G401.6 (cell line): ENCODE results near the gene SPRR2E.
"Not testable (repeated sequence)": the region's sequence is repeated elsewhere in the genome, so short reads cannot be mapped to it uniquely, and the experiment has no call there.

ENCODE experiments used
- FAIRE-seq: peaks from 2 replicates; lab custom pipeline; 2012; peaks lifted over from hg19 to GRCh38; lab: Jason Lieb, UNC

The SPRR2E gene

GRCh38 chr1:153058826-153059784, 35.2 kb downstream of the SPRR2E start:
- FAIRE-seq: no peak

DNA sequence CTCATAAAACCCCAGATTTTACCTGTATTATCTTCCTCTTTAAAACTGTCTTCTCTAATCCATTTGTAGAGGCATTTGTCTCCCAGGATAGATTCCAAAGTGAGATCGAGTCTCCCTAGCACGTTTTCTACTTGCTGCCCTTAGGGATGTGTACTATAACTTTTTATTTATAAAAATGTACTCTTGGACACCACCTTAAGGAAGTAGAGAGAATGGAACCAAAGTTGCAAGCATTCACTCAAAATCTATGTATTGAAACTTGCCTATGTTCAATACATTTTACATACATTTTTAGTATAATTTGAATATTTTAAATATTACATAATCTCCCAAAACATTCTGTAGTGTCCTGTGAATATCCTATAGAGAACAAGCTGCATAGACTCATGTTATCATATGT, 36.2 kb downstream of the SPRR2E start:
- no peak for FAIRE-seq

DNA sequence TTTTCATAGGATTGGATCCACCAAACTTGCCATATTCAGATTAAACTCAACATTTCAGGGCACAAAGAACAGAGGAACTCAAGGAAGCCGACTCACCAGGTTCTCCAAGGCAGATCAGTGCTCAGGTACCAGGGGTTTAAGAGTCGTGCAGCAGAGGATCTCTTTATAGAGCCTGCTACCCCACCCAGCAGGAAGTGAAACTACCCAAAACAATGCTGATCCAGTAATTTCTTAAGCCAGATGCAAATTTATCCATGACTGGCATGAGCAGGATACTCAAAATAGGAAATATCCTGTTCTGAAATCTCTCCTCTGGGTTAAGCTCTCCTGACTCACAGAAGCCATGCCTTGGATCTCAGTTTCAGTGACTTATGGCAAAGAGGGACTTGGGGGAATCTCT, 37.0 kb downstream of the SPRR2E start, which contains the start of gene SPRR2A:
TSS of gene SPRR2A (minus strand) at position 138 of the 400 bp plus-strand sequence. CDS start 777 bp downstream, outside the sequence.
- FAIRE-seq: no peak

DNA sequence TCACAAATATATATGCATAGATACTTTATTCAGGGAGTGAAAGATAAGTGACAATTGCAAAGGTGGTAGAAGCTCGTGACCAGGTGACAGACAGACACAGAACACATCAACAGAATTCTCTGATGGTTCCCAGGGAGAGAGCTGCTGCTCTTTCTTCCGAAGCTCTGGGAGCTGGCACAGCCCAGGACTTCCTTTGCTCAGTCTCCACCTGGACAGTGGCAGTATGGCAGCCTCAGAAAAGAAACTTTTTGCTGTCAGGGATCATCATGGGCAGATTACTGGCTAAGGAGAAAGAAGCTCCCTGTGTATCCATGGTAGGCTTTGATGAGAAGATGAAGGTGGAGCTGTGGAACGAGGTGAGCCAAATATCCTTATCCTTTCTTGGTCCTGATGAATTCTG, 38.2 kb downstream of the SPRR2E start:
- FAIRE-seq: not testable (repeated sequence)

GRCh38 chr1:153049211-153049610, 45.1 kb downstream of the SPRR2E start:
- FAIRE-seq: no peak
